GM21367 (cell line): Measurements from ENCODE around the gene CTDSP1.

Experiments
- ATAC-seq: cut with Tn5 transposase; IDR thresholded peaks from one replicate; pipeline ENCODE4 v1.9.1; 2021; ENCODE audit not compliant: unreplicated experiment

CTDSP1 gene

DNA sequence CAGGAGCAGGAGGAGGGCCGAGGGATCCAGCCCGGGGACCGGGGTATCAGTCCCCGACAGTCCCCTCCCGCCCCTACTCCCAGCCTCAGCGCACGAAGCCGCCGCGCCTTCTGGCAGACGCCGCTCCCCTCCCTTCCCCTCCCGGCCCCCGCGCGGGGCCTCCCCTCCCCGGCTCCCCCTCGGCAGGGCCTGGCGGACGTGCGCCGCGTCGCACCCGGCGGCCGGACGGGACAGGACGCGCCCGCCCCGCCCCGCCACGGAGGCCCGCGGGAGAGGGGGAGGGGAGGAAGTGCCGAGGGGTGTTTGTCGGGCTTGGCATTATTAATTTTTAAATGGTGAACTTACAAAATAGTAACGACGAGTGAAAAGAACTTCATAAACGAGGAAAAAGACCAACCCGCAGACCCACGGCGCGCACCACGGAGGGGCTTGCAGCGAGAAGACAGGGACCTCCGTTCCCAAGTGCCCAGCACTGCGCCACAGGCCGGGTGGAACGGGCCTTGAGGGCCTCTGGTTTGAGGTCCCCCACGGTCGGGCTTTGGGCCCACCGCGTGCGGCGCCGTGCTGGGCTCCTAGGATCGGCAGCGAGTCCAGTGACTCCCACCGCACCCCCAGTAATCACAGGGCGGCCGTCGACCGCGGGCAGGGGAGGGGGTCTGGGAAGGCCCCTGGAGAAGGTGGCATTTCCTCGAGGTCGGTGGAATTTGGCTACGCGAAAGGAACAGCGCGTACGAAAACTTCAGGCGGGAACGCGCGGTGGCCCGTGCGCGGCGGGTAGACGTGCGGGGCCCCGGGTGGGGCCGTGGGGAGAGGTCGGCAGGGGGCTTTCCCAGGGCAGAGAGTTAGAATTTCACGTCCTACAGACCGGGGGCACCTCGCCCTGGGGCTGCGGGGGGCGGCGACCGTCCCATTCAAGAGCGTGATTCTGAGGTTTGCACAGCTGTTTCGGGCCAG, 954 bp upstream of the CTDSP1 start:
- peak; percentile 16 for ATAC-seq

DNA sequence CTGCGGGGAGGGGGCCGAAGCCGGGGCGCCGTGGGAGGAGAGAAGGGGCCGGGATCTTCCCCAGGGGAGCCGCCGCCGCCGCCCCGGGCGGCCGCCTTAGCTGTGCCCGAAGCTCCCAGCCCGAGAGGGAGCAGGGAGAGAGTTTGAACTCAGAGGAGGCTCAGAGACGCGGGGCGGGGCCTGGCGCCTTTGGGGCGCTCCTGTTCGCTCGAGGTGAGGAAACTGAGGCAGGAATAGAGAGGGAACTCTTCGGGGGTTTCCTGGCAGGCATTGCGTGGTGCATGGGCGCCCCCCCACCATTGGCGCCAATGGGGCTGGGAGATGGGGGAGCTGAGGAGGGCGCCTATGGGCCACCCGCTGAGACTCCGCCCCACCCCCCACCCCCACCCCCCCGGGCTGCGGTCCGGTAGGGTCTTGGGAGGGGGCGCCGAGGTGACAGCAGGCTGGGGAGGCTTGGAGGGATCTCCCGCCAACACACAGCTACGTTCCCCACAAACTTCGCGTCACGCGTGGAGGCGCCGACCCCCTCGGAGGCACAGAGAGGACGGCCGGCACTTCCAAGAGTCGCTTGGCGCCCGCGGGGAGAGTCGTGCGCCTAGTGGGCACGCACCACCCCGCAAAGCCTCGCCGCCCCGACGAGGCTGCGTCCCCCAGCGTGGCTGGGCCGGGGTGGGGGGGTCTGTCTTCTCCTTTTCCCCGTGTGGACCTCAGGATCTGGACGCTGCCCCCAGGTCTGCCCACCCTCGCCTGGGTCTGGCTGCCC, 680 bp downstream of the CTDSP1 start:
- no peak for ATAC-seq

DNA sequence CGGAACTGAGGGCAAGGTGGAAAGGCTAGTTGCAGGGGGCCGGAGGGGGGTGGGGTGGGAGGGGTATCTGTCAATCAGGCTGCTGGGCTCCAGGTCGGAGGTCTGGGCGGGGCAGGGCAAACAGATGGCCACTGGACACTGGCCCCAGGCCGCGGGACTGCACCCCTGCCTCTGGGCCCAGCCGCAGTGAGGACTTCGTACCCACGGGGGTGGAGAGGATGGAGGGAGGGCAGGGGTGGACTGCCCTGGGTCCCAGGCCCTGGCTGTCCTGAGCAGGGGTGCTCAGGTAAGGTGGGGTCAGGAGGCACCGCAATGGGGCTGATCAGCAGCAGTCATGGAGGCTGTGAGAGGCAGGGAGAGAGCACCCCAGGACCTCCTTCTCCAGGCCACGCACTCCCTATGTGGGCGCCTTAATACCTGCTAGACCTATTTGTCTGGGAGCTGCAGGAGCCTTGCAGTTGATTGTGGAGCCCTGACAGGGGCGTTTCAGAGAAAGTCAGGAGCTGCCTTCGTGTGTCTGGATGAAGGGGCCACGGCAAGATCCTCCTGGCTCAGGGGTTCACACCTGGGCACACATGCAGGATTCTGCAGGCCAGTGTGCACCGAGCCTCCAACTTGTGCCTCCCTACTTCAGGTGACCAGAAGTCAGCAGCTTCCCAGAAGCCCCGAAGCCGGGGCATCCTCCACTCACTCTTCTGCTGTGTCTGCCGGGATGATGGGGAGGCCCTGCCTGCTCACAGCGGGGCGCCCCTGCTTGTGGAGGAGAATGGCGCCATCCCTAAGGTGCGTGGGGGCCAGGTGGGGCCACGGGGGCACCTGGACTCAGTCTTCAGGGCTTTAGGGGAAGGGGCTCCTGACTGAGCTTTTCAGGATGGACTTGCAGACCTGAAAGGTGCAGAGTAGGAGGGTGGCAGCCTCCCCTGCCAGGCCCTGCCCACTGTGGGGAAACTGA, 1.5 kb downstream of the CTDSP1 start:
- ATAC-seq, result no peak

DNA sequence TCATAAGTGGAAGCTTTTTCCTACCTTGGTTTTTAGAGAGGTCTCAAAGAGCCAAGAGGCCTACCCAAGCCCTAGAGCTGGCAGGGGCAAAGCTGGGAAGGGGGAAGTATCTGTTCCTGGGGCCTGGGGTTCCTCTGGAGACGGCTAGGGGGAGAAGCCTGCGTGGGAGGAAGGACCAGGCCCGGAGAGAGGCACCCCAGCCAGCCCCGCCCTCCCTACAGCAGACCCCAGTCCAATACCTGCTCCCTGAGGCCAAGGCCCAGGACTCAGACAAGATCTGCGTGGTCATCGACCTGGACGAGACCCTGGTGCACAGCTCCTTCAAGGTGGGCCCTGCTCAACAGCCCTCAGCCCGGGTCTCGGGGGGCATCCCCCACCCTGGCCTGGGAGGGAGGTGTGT, 2.2 kb downstream of the CTDSP1 start:
- no peak for ATAC-seq

DNA sequence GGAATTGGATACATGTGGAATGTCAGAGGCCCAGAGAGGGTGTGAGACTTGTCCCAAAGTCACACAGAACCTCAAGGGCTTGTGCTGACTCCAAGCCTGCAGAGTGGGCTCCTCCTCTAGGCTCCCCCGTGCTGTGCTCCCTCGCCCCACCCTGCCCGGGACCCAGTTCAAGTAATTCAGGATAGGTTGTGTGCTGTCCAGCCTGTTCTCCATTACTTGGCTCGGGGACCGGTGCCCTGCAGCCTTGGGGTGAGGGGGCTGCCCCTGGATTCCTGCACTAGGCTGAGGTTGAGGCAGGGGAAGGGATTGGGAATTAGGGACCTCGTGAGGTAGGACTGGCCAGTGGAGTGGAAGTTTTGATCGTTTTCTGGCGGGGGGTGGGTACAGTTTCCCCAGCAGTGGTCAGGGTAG, 2.8 kb downstream of the CTDSP1 start:
- no peak for ATAC-seq

DNA sequence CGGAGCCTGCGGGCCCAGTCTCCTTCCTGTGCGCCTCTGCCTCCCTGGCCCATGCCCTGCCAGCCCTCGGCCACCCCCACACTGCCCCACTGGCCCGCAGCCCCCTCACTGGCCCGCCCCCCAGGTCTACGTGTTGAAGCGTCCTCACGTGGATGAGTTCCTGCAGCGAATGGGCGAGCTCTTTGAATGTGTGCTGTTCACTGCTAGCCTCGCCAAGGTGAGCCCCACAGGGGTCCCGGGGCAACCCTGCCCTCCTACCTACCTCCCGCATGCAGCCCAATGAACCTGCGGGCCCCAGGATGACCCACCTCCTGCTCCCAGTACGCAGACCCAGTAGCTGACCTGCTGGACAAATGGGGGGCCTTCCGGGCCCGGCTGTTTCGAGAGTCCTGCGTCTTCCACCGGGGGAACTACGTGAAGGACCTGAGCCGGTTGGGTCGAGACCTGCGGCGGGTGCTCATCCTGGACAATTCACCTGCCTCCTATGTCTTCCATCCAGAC, 3.3 kb downstream of the CTDSP1 start:
- no peak for ATAC-seq

DNA sequence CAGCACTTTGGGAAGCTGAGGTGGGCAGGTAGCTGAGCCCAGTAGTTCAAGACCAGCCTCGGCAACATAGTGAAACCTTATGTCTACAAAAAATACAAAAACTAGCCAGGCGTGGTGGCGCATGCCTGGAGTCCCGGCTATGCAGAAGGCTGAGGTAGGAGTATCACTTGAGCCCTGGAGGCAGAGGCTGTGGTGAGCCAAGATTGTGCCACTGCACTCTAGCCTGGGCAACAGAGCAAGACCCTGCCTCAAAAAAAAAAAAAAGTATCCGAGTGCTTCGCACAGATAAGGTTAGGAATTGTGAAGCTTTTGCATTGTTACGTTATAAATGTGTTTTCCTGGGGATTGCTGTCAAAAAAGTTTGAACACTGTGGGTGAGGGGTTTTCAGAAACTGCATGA, 4.1 kb downstream of the CTDSP1 start:
- no peak for ATAC-seq

DNA sequence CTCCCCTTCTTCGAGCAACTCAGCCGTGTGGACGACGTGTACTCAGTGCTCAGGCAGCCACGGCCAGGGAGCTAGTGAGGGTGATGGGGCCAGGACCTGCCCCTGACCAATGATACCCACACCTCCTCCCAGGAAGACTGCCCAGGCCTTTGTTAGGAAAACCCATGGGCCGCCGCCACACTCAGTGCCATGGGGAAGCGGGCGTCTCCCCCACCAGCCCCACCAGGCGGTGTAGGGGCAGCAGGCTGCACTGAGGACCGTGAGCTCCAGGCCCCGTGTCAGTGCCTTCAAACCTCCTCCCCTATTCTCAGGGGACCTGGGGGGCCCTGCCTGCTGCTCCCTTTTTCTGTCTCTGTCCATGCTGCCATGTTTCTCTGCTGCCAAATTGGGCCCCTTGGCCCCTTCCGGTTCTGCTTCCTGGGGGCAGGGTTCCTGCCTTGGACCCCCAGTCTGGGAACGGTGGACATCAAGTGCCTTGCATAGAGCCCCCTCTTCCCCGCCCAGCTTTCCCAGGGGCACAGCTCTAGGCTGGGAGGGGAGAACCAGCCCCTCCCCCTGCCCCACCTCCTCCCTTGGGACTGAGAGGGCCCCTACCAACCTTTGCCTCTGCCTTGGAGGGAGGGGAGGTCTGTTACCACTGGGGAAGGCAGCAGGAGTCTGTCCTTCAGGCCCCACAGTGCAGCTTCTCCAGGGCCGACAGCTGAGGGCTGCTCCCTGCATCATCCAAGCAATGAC, 4.8 kb downstream of the CTDSP1 start:
- ATAC-seq, result no peak

DNA sequence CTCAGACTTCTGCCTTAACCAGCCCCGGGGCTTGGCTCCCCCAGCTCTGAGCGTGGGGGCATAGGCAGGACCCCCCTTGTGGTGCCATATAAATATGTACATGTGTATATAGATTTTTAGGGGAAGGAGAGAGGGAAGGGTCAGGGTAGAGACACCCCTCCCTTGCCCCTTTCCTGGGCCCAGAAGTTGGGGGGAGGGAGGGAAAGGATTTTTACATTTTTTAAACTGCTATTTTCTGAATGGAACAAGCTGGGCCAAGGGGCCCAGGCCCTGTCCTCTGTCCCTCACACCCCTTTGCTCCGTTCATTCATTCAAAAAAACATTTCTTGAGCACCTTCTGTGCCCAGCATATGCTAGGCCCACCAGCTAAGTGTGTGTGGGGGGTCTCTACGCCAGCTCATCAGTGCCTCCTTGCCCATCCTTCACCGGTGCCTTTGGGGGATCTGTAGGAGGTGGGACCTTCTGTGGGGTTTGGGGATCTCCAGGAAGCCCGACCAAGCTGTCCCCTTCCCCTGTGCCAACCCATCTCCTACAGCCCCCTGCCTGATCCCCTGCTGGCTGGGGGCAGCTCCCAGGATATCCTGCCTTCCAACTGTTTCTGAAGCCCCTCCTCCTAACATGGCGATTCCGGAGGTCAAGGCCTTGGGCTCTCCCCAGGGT, 5.5 kb downstream of the CTDSP1 start:
- ATAC-seq, result no peak

DNA sequence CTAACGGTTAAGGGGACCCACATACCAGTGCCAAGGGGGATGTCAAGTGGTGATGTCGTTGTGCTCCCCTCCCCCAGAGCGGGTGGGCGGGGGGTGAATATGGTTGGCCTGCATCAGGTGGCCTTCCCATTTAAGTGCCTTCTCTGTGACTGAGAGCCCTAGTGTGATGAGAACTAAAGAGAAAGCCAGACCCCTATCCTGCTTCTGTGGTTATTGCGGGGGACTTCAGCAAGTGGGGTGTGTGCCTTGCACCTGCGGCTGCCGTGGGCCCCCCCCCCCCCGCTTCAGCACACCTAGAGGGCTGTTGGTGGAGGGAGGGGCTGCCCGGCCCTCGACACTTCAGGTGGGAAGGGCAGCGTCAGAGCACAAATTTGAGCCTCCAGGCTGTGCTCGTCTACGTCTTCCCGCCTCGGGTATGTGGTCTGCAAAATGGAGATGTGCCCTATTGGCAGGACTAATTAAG, 6.1 kb downstream of the CTDSP1 start:
- ATAC-seq, result peak; percentile 11

DNA sequence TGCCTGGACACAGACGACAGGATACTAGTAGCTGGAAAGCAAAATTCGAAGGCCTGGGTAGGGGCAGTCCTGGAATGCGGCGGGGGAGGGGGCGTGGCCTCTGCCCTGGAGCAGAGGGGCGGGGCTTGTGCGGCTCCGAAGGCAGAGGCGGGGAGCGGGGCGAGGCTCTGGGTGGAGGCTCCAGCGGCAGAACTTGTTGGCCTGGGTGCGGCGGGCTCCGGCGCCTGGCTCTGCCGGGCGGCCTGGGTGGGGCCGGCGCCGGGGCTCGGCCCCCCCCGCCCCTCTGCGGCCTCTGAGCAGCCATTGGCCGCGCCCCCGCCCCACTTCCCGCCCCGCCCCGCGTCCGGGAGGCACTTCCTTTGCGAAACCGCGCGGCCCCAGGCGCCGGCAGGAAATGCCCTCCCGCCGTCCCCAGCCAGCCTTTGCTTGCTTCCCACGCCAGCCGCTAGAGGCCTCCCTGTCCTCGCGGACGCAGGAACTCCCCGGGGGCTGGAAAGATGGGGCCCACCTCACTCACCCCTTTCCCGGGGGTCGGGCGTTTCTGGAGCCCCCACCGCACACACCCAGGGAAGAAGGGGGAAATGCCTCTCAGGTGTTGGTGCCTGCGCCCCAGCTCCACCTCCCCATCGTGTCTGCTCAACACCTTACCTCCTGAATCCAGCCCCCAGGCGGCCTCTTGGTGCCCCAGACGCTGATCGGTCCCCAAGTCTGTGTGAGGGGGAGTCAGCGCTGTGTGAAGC, 6.7 kb downstream of the CTDSP1 start:
- ATAC-seq, result peak; percentile 67

DNA sequence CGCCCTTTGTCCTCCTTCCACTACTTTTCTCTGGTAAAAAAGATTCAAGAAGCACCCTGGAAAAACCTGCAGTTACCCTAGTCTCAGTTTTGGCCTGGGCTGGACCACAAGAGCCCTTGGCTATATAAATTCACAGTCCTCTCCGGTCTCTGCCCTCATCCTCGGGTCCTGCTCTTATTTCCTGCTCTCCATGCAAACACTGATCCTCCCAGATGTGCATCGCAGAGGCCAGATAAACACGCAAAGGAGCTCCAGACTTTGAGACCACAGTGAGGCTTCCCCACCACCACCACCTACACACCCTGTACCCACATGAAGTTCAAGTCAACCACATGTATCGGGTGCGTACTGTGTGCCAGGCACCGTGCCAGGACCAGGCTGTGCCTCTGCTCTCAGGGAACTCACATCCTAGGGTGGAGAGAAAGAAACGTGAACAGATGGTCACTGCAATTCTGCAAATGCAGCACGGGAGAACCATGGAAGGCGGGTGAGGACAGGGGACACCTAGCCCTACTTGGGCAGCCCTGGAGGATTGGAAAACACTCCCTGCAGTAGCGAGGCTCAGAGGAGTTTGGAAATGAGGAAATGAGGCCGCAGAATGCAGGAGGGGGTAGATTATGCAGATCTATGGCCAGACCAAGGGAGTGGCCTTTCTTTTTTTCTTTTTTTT, 7.4 kb downstream of the CTDSP1 start:
- ATAC-seq, result no peak

DNA sequence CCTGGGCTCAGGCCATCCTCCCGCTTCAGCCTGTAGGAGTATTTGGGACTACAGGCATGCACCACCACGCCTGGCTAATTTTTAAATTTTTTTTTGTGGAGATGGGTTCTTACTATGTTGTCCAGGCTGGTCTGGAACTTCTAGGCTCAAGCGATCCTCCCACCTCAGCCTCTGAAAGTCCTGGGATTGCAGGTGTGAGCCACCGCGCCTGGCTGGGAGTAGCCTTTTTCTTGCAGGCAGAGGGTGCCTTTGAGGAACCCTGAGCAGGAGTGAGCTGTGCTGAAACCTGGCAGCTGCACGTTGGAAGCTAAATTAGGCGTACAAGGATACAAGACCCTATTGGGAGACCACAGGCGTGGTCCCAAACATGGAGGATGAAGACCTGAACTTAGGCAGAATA, 8.0 kb downstream of the CTDSP1 start:
- ATAC-seq, result no peak

DNA sequence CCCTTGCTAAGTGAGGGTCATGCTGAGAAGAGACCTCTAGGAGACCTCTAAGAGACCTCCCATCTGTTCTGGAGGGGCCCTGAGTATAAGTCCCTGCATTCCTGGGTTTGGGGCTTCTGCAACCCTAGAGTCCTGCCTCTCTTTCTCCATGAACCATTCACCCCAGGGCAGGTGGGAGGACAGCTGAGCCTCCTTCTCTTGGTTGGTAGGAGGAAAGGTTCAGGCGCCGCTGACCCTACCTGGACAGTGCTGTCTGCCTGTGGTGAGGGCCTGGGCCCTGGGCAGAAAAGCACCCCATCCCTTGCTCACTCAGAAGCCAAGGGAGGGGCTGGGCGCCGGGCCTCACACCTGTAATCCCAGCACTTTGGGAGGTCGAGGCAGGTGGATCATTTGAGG, 18.7 kb downstream of the CTDSP1 start:
- no peak for ATAC-seq

DNA sequence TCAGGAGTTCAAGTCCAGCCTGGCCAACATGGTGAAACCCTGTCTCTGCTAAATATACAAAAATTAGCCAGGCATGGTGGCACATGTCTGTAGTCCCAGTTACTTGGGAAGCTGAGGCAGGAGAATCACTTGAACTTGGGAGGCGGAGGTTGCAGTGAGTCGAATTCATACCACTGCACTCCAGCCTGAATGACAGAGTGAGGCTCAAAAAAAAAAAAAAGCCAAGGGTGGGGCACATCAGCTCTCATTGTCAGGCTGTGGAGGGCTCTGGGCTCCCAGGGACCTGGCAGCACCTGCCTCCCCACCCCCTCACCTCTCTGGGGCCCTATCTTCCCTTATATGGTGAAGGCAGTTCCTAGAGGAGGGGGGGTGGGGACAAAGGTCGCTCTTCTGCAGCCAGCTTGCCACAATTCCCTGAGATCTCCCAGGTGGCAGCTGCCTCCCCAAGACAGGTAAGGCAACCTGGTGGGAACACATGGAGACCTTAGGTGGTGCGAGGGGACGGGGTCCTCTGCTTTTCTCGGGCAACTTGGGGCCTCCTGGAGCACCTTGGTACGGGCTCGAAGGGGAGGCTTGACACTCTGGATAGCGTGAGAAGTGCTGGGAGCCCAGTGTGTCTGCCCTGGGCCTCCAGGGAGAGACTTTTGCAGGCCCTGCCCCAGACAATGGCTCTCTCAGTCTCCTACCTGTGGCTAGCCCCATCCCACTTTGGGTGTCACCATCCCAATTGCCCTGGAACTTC, 19.2 kb downstream of the CTDSP1 start, which contains the start of gene VIL1:
TSS of gene VIL1 (plus strand) at position 407 of the 742 bp plus-strand sequence. CDS start 4,656 bp downstream, outside the sequence.
- no peak for ATAC-seq

DNA sequence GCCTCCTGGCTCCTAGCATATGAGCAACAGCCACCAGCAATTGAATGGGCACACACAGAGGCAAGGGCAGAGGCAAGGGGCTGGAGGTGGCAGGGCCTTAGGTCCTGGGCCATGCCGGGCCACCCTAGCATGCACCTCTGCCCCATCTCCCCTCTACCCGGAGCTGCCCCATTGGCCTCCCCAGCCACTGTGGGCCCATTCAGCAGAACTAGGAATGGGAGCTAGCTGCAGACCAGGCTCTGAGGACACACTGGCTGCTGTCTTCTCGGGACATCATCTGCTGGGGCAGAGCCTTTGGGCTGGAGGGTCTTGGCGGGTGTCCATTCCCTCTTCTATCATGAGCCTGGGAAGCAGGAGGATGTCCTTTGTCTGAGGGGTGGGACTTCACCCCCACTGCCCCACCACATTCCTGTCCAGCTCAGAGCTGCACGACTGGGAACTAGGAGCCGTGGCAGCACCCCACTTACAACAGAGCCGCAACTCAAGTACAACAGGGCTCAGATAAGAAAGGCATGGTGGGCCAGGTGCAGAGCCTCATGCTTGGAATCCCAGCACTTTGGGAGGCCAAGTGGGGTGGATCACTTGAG, 20.1 kb downstream of the CTDSP1 start:
- ATAC-seq, result no peak

DNA sequence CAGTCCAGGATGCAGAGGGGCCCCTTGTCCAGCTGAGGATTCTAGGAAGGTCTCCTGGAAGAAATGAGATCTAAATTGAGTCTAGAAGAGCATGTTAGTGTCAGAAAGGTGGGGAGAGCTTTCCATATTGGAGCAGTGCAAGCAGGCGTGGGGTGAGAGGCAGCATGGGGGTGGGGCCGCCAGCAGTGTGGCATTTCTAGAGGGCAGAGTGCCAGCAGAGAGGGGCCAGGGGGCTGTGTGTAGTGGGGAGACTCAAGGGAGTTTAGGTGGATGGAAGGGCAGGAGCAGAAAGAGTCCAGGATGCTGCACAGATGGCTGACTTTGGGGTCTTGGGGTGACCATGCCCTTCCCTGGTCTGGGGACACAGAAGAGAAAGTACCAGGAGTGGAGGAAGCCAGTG, 21.4 kb downstream of the CTDSP1 start:
- ATAC-seq, result no peak
